ENCODE measurements around the gene SPINT2.

DNA sequence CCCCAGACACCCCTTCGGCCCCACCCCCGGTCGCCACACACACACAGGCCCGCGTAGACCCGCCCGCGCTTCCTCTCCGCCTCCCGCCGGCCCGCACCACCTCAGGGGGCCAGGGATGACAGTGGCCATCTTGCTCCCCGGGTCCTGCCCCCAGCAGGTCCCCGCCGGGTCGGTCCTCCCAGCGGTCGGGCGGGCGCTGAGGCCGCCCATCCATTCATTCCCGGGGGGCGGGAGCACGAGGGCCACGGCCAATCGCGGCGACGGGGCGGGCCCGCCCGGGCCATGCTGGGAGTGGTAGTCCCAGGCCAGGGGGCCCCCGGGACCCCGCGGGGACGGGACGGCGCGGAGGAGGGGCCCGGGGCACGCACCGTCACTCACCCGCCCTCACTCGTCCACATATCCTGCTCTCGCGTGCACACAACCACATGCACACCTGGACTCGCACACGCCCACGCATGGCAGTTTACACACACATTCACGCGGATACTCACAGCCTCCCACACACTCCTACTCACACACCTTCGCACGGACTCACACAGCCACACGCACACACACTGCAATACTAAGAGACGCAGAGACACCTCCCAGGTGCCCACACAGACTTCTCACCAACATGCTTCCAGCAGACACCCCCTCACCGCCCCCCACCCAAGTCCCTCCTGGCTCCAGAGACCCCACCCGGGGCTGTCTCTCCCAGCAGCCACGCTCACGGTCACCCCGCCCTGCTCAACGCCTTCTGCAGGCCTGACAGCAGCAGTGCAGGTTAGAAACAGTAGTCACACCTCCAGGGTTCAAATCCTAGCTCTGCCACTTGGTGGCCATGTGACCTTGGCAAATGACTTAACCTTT, 40.1 kb upstream of the SPINT2 start, which contains the start of gene DPF1:
- no peak for TF ChIP-seq POLR2AphosphoS5 (IDR thresholded peaks at IDR 0.05; ENCODE audit: borderline replicate concordance, low read depth, low read length)
- no peak for TF ChIP-seq EZH2 (IDR thresholded peaks at IDR 0.05)

Data from SK-N-MC (cell line).